Measurements from ENCODE around the gene ADISSP. TPM values are rescaled to one million over a fixed set of nuclear protein-coding genes. Genes with fewer than 3 reads are reported as not detected.

ADISSP gene
- total and polyA plus RNA-seq, 2 donors (not counting 1 experiment from before 2014, with no cell fraction given), result 18.4 to 28.8 TPM

GRCh38 chr20:3811467-3812258 is 44.1 kb upstream of the ADISSP start:
- CTCF ChIA-PET, result interaction anchor here (0.6 to 2.4 kb wide), 4 partner anchors 9 to 43 kb away, joined by 3 to 12 read pairs (median 7); partner anchors contain the start of genes ADISSP and AP5S1
- intact Hi-C loops (cut with micrococcal nuclease), result loop anchor here (1.0 kb wide), 2 partner anchors 9 to 15 kb away; partner anchors contain the start of genes AP5S1 and CDC25B
- H3K4me1 Mint-ChIP-seq, result peaks cover 17% of the 10 kb centered on the region

More at GRCh38 chr20:3811467-3812258, 44.1 kb upstream of the ADISSP start:
- Histone ChIP-seq H2AFZ (ENCODE audit: insufficient read depth, low read depth, low read length, poor library complexity, severe bottlenecking) (peak overlapping the region; percentile 54), H3K27me3 (replicated peaks in 1 of 4; ENCODE audit: control extremely low read depth in 1 of 4, control insufficient read depth in 3 of 4, insufficient read depth in 4 of 4, low read length in 3 of 4) (no peaks in the 10 kb centered on the region), H3K9ac (ENCODE audit: low read length) (peak overlapping the region; percentile 41), H3K27ac (ENCODE audit: low read length in 2 of 2) (peak overlapping the region in 1 of 2 donors; percentile 35), H4K20me1 (ENCODE audit: control insufficient read depth, insufficient read depth, low read length, poor library complexity, severe bottlenecking) (no peaks in the 10 kb centered on the region), H3K79me2 (ENCODE audit: control insufficient read depth, insufficient read depth, low read length) (no peaks in the 10 kb centered on the region), H3K36me3 (replicated peaks in 1 of 2; ENCODE audit: control extremely low read depth in 1 of 2, control insufficient read depth in 1 of 2, extremely low read depth in 1 of 2, insufficient read depth in 2 of 2, low read length in 1 of 2) (no peaks in the 10 kb centered on the region), H3K4me3 (ENCODE audit: control extremely low read depth in 1 of 5, extremely low read depth in 1 of 5, insufficient read depth in 1 of 5, low read depth in 2 of 5, low read length in 4 of 5) (peak overlapping the region in 3 of 5 experiments; percentile 25 to 30 (median 25)), H3K4me2 (replicated peaks; ENCODE audit: low read depth, low read length, poor library complexity, severe bottlenecking) (peak overlapping the region; percentile 59), H3K4me1 (ENCODE audit: control insufficient read depth in 2 of 2, insufficient read depth in 2 of 2, low read length in 2 of 2) (peaks cover 8 to 19% of the 10 kb centered on the region in 2 donors), H3K9me3 (ENCODE audit: control extremely low read depth in 1 of 3, control insufficient read depth in 2 of 3, insufficient read depth in 1 of 3, low read length in 2 of 3) (peaks cover 0 to 2% (median 0%) of the 10 kb centered on the region in 3 donors)
- H3K9me3 Mint-ChIP-seq (ENCODE audit: insufficient read depth), result no peaks in the 10 kb centered on the region
- H3K27me3 Mint-ChIP-seq, result no peaks in the 10 kb centered on the region
- TF ChIP-seq EZH2 (IDR thresholded peaks at IDR 0.05; ENCODE audit: borderline replicate concordance, insufficient read depth, low read depth, low read length, poor library complexity, severe bottlenecking) (no peak), CTCF (IDR thresholded peaks at IDR 0.05) (no peak)
- ATAC-seq (ENCODE audit: low read depth) (peak; percentile 99), DNase-seq (peak; percentile 47)
- H3K4me3 Mint-ChIP-seq, result peak overlapping the region; percentile 87
- 16% methylated on average over 13 of the region's 20 CpGs for WGBS (ENCODE audit: insufficient coverage)
- H3K27ac Mint-ChIP-seq, result peak overlapping the region; percentile 81
- POLR2A ChIA-PET, result interaction anchor here (0.7 to 1.3 kb wide), 6 partner anchors 9 to 16 kb away, joined by 3 to 6 read pairs (median 4); partner anchors contain the start of genes AP5S1 and CDC25B

All from B cell (primary cell).